Measurements from ENCODE around the gene LILRB1.
"Not testable (repeated sequence)": the region's sequence is repeated elsewhere in the genome, so short reads cannot be mapped to it uniquely, and the experiment has no call there.

Gene LILRB1

DNA sequence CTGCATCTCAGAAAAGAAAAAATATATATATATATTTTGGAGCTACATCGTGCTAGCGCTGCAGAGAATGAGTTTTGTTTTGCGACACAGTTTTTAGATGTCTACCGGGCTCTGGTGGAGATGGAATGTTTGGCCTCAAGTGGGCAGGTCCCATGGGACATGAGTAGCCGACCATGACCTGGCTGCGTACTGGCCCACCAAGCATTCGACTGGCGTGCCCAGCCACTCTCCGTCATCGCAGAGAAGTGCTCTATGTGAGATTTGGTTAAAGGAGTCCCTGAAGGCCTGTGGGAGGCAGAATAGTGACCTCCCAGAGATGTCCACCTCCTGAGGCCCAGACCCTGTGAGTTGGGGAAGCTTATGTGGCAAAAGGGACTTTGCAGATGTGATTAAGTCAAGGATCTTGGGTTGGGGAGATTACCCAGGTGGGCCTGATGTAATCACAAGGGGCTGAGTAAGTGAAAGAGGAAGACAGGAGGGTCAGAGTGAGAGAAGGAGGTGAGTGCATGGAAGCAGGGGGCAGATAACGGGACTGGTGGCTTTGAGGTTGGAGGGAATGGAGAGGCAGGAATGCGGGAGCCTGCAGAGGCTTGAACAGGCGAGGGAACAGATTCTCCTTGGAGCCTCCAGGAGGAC is 31.7 kb downstream of the LILRB1 start:
- no peak for DNase-seq (ENCODE audit: low read depth in 3 of 3)

- no peak for DNase-seq (ENCODE audit: low read depth in 3 of 3)
Measured at GRCh38 chr19:54662730-54663129, 32.4 kb downstream of the LILRB1 start, which contains the start of gene LILRB4. LILRB4 (plus strand) TSS chr19:54662985; CDS start chr19:54663034, 49 bp downstream.

DNA sequence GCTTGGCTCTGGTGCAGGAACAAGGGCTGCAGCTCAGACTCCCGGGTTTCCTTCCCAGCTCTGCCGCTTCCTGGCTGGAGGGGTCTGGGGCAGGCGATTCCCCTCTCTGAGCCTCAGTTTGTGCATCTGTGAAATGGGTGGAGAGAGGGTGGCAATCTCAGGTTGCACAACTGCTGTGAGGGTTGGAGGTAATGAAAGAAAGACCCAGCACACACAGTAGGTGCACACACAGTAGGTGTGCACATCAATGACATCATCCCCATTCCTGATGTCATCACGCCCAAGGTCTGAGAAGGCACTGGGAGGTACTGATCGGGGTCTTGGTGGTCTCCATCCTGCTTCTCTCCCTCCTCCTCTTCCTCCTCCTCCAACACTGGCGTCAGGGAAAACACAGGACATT is 35.2 kb downstream of the LILRB1 start:
- no peak for DNase-seq (ENCODE audit: low read depth in 3 of 3)

DNA sequence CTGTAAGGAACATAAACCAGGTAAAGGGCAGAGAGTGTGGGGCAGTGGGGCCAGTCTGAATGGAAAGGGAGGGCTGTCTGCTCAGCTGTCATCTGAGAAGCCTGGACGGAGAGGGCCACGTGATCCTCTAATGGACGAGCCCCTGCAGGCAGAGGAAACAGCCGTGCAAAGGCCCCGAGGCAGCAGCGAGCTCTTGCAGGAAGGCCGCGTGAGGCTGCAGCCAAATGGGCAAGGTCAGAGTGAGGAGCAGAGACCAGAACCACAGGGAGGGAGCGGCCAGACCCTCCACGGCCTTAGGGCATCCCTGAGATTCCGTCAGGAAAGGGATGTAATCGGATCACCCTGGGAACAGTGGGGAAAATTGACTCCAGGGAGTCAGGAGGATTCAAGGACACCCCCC is 36.9 kb downstream of the LILRB1 start:
- no peak for DNase-seq (ENCODE audit: low read depth in 3 of 3)

GRCh38 chr19:54668353-54668752 is 38.1 kb downstream of the LILRB1 start:
- no peak for DNase-seq (ENCODE audit: low read depth in 3 of 3)

DNA sequence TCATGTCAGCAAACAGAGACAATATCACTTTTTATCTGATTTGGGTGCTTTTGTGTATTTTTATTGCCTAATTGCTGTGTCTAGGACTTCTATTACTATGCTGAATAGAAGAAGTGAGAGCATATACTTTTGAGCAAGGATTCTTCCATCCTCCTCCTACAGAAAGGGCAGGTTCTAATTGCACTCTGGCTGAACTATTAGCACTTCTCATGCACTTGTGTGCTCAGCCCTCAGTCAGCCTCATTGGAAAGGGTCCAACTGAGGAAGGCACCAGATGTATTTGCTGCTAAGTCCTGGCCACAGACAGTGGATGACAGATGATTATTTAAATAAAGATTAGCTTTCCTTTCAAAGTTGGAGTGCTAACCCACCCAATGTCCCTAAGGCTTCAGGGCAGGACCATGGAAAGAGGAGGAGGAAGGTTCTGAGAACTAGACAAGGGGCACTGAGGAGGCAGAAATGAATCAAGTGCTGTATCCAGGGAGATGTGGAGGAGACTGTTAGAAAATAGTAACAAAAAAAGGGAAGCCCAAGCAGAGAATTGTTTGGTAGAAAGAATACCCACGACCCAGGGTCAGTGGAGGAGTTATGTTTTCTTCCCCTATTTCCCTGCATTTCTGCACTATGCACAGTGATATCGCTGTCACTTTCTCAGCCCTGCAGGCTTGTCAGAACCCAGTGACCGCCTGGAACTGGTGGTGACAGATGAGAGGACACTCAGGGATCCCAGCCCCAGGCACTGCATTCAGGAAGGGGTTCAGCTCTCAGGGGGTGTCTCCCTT is 40.5 kb downstream of the LILRB1 start:
- DNase-seq (ENCODE audit: low read depth in 3 of 3), result no peak

DNA sequence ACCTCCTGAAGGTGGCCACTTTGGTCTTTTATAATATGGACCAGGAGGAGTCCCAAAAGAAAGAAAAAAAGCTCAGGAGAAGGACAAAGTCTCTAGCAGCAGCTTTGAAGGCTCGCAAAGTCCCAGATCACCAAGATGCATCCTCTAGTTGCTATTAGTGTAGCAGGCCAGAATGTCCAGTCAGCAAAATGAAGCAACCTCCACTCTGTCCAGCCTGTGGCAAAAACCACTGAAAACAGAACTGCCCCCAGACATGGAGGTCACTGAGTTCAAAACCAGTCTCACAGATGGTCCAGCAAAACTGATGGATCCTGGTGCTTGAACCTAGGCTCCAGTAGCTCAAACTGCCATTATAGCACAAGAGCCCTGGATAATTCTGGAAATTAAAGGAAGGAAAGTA is 42.9 kb downstream of the LILRB1 start:
- DNase-seq (ENCODE audit: low read depth in 3 of 3), result no peak

DNA sequence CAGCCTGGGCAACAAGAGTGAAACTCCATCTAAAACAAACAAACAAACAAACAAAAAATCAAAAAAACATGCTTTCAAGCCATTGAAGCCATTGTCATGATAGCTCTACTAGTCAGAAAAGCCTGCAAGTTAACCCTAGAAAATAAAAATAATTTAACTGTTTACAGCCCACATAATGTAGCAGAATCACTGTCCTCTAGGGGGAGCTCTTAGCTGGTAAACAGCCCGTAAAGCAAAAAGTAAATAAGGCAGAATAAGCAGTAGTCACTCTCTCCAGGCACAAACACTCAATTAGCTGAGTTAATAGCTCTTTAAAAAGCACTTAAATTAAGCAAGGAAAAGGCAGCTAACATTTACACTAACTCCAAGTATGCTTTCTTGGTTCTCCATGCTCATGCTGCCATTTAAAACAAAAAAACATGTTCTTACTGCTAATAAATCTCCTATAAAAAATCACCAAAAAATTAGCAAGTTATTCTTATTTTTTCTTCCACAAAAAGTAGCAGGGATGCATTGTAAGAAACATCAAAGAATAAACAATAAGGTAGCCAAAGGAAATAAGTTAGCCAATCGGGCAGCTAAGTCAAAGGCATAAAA is 43.8 kb downstream of the LILRB1 start:
- DNase-seq (ENCODE audit: low read depth in 3 of 3), result no peak

DNA sequence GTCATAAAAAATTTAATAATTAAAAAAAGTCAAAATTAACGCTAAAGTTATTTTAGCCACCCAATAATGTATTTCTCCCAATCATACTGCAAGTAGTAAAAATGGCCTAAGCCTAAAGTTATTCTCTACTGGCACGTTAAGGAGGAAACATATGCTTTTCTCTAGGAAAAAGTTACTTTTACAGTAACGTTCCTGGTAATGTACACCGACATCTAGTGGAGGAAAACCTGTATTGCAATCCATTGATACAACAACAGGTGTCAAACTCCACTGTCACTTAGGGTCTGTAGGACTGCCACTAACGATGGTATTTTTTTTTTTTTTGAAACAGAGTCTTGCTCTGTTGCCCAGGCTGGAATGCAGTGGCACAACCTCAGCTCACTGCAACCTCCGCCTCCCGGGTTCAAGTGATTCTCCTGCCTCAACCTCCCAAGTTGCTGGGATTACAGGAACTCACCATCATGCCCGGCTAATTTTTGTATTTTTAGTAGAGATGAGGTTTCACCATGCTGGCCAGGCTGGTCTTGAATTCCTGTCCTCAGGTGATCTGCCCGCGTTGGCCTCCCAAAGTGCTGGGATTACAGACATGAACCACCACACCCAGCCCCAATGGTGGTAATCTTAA is 46.0 kb downstream of the LILRB1 start:
- DNase-seq (ENCODE audit: low read depth in 3 of 3), result not testable (repeated sequence)

GRCh38 chr19:54677217-54677616 is 46.9 kb downstream of the LILRB1 start:
- no peak for DNase-seq (ENCODE audit: low read depth in 3 of 3)

DNA sequence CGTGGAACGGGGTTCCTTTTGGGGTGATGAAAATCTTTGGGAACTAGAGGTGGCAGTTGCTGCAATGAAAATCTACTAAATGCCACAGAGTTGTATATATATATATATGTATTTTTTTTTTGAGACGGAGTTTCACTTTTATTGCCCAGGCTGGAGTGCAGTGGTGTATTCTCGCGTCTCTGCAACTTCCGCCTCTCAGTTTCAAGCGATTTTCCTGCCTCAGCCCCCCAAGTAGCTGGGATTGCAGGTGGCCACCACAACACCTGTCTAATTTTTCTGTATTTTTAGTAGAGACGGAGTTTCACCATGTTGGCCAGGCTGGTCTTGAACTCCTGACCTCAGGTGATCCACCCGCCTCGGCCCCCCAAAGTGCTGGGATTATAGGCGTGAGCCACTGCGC is 51.3 kb downstream of the LILRB1 start:
- DNase-seq (ENCODE audit: low read depth in 3 of 3), result not testable (repeated sequence)

DNA sequence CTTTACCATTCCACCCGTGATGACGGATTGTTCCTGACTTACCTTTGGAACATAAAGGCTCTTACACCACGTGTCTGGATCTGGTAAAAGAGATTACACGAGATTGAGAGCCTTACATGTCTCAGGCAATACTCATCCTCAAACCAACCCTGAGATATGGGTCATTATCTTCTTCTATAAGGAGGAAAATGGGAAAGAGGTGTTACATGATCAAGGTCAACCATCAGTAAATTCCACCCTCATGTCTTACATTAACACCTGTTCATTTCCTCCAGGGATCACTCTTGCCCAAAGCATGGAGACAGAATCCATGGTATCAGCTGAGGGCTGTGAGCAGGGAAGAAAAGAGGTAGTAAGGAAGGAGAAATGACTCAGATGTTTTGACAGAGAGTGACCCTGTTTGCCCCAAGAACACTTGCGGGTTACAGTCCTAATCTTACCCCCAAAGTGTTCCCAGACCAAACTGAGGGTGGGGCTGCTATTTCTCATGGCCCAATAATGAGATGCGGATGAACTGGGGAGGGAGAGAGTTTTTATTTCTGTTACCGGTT is 52.1 kb downstream of the LILRB1 start:
- DNase-seq (ENCODE audit: low read depth in 3 of 3), result no peak

- no peak for DNase-seq (ENCODE audit: low read depth in 3 of 3)
Measured at GRCh38 chr19:54684527-54684926, 54.2 kb downstream of the LILRB1 start.

Data from stimulated activated CD4-positive, alpha-beta T cell treated with anti-CD3 and anti-CD28 coated beads, TNF-alpha, amount 100 ng/mL, for 4 hours (primary cell).